Pancreas (tissue), 10 donors: ENCODE data around the gene CELF2. TPM values are rescaled to one million over a fixed set of nuclear protein-coding genes. Genes with fewer than 3 reads are reported as not detected.
"Not testable (repeated sequence)": the region's sequence is repeated elsewhere in the genome, so short reads cannot be mapped to it uniquely, and the experiment has no call there.

Experiments
- ATAC-seq, 4 donors: fragments of 200-7000 bp; cut with Tn5 transposase; one replicate each; pipeline versions ENCODE4 v1.8.0 to v1.9.1; 2020; ENCODE audit warnings: mild to moderate bottlenecking in 4 of 4, moderate library complexity in 4 of 4
- DNase-seq, 6 donors: peaks; one replicate each; pipeline ENCODE4 v3.0.0-alpha.2; 2020
- FAIRE-seq: peaks from 2 replicates; lab custom pipeline; 2012; peaks lifted over from hg19 to GRCh38; lab: Jason Lieb, UNC
- H3K27ac ChIP-seq, 4 donors: fragments of 200-600 bp; sonication (generic); 1 replicate in 3 of 4; 2 replicates in 1 of 4; pipeline versions ENCODE4 v1.5.0 to v1.8.0; 2020
- H3K27me3 ChIP-seq, 4 donors: fragments of 200-600 bp; one replicate each; pipeline ENCODE4 v1.8.0; 2021
- H3K36me3 ChIP-seq, 3 donors: fragments of 200-600 bp; sonication (generic) in 1 of 3; one replicate each; pipeline versions ENCODE4 v1.5.0 to v1.8.0; 2020 to 2021
- H3K4me1 ChIP-seq, 3 donors: fragments of 200-600 bp; one replicate each; pipeline ENCODE4 v1.8.0; 2021
- H3K4me3 ChIP-seq, 4 donors: fragments of 200-600 bp; sonication (generic) in 2 of 4; one replicate each; pipeline versions ENCODE4 v1.5.0 to v1.8.0; 2020 to 2021
- H3K9me3 ChIP-seq, 4 donors: fragments of 200-600 bp; one replicate each; pipeline ENCODE4 v1.8.0; 2021
- WGBS, 2 donors: extraction: QIAGEN DNeasy Blood & Tissue Kit; methylation state at CpG; one replicate each; pipeline ENCODE4 v1.1.7; 2013; 5-methylcytosine and 5-hydroxymethylcytosine counted together
- intact Hi-C, 3 donors: fragments of 100-400 bp; cut with DNase I; formaldehyde crosslinking; loops; one replicate each; pipeline versions ENCODE4 v1.11.1 to v1.14.2; 2022
- polyA plus RNA-seq, 2 donors: library from polyadenylated mRNA; stranded (reverse); fragments of 200-250 nt; gene quantifications; one replicate each; pipeline ENCODE4 v1.2.3, GENCODE V29; 2013
- total RNA-seq, 6 donors: library from RNA; stranded (reverse); fragmentation: NEBNext Ultra II Directional in 4 of 6; extraction: Animal tissue kit (Norgen Biotek cat#: 25700) in 4 of 6; gene quantifications; one replicate each; pipeline versions ENCODE4 v1.2.1 to v1.2.4, GENCODE V29; 2021 to 2023
- TF ChIP-seq, protein P1 (sequence below), 4 donors: fragments of 200-600 bp; sonication (generic) in 3 of 4; IDR thresholded peaks; one replicate each; pipeline versions ENCODE4 v1.5.0 to v1.8.0; 2021; ENCODE audit warnings: antibody characterized with exemption in 4 of 4
- donor health status: healthy with polysubstance abuse.
- donor health status: DM: no; HTN: no; CAD: no; lungs with moderate emphysema.
- donor health status: DM: no; HTN: no; CAD: no.
- donor health status: control.
- donor health status: control.
- donor health status: Bipolar disorder and iron deficiency.
- donor health status: DM: yes; HTN: yes; CAD: no.
- donor health status: DM: no; HTN: no; CAD: no.
- donor health status: DM: no; HTN: no; CAD: no.
- donor health status: DM: yes; HTN: yes; CAD: no.

The CELF2 gene
- total and polyA plus RNA-seq, 8 donors: 1.2 to 11.7 (median 2.2) TPM

DNA sequence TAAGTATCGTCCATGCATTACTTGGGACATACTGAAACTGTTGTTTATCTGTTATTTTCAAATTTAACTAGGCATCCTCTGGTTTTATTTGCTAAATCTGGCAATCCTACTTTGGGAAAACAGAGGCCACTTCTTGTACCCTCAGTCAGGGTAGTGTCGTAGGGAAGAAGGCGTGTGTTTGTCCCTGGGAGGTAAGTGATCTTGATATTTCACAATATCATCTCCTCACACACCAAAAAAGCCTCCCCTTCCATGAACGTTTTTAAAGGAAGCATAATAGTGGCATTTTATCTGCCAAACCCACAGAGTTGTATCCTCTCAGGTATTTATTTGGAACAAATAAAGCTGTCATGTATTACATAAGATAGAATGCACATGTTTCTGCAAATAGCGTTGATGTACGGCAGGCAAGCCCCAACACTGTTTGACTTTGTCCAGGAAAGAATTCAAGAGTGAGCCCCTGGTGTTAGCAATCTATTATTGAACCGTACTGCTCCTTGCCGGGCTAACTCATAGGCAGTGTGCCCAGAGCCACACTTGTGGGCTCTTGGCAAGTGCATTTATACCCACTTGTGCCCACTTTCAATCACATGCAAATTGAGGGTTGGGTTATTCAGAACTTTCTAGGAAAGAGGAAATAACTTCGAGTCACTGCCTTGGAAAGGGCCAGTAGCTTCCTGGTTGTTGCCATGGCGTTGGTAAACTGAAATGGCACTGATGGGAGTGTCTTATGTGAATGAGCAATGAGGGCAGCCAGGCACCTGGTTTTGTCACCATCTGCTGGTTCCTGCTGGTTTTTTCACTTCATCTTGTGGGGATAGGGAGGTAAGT is 327.8 kb downstream of the CELF2 start:
- DNase-seq (no peak), ATAC-seq (peak in 3 of 4 donors; percentile 43 to 61 (median 47)), FAIRE-seq (no peak)
- WGBS, 2 donors: 35 to 41% methylated on average over 10 of the region's 10 CpGs
- intact Hi-C loops: no loop called here
- Histone ChIP-seq H3K36me3 (no peaks in the 10 kb centered on the region), H3K4me1 (no peaks in the 10 kb centered on the region), H3K27ac (no peak overlapping the region), H3K9me3 (no peaks in the 10 kb centered on the region), H3K27me3 (no peaks in the 10 kb centered on the region), H3K4me3 (no peak overlapping the region)
- TF ChIP-seq, protein P1, sequence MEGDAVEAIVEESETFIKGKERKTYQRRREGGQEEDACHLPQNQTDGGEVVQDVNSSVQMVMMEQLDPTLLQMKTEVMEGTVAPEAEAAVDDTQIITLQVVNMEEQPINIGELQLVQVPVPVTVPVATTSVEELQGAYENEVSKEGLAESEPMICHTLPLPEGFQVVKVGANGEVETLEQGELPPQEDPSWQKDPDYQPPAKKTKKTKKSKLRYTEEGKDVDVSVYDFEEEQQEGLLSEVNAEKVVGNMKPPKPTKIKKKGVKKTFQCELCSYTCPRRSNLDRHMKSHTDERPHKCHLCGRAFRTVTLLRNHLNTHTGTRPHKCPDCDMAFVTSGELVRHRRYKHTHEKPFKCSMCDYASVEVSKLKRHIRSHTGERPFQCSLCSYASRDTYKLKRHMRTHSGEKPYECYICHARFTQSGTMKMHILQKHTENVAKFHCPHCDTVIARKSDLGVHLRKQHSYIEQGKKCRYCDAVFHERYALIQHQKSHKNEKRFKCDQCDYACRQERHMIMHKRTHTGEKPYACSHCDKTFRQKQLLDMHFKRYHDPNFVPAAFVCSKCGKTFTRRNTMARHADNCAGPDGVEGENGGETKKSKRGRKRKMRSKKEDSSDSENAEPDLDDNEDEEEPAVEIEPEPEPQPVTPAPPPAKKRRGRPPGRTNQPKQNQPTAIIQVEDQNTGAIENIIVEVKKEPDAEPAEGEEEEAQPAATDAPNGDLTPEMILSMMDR (IDR thresholded peaks at IDR 0.05): no peak

DNA sequence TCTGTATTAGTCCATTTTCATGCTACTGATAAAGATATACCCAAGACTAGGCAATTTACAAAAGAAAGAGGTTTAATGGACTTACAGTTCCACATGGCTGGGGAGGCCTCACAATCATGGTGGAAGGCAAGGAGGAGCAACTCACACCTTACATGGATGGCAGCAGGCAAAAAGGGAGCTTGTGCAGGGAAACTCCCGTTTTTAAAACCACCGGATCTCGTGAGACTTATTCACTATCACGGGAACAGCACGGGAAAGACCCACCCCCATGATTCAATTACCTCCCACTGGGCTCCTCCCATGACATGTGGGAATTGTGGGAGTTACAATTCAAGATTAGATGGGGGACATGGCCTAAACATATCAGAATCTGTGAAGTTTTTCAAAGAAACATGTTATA is 329.9 kb downstream of the CELF2 start:
- H3K36me3 ChIP-seq, FAIRE-seq, H3K4me1 ChIP-seq, H3K4me3 ChIP-seq, H3K9me3 ChIP-seq, H3K27ac ChIP-seq, ATAC-seq, H3K27me3 ChIP-seq, intact Hi-C loops, DNase-seq: not testable (repeated sequence)
- 77 to 81% methylated on average over 5 of the region's 5 CpGs for WGBS, 2 donors

DNA sequence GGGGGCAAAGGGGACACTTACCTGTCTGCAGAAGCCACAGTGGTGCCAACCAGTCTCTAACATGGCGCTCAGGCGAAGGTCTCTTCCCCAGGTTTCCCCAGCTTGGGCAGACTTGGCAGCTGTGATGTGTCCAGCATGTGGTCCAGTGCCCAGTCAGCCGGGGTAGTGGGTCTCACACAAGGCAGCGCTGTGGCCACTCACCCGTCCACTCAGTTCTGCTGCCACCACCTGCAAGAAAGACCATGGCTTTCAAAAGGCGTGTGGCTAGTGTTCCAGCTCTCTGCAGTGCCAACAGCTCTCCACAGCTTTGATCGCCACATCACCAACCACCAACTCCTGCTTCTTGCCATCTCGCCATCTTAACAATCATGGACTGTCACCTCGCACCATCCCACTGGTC is 334.1 kb downstream of the CELF2 start:
- no peak for FAIRE-seq
- H3K9me3 ChIP-seq: no peaks in the 10 kb centered on the region
- no peak for DNase-seq
- H3K27ac ChIP-seq: no peak overlapping the region
- no peaks in the 10 kb centered on the region for H3K27me3 ChIP-seq
- no peaks in the 10 kb centered on the region for H3K36me3 ChIP-seq
- ATAC-seq: no peak
- TF ChIP-seq, protein P1 (IDR thresholded peaks at IDR 0.05): no peak
- H3K4me3 ChIP-seq: no peak overlapping the region
- WGBS, 2 donors: 77 to 88% methylated on average over 9 of the region's 9 CpGs
- intact Hi-C loops: no loop called here
- H3K4me1 ChIP-seq: no peaks in the 10 kb centered on the region

DNA sequence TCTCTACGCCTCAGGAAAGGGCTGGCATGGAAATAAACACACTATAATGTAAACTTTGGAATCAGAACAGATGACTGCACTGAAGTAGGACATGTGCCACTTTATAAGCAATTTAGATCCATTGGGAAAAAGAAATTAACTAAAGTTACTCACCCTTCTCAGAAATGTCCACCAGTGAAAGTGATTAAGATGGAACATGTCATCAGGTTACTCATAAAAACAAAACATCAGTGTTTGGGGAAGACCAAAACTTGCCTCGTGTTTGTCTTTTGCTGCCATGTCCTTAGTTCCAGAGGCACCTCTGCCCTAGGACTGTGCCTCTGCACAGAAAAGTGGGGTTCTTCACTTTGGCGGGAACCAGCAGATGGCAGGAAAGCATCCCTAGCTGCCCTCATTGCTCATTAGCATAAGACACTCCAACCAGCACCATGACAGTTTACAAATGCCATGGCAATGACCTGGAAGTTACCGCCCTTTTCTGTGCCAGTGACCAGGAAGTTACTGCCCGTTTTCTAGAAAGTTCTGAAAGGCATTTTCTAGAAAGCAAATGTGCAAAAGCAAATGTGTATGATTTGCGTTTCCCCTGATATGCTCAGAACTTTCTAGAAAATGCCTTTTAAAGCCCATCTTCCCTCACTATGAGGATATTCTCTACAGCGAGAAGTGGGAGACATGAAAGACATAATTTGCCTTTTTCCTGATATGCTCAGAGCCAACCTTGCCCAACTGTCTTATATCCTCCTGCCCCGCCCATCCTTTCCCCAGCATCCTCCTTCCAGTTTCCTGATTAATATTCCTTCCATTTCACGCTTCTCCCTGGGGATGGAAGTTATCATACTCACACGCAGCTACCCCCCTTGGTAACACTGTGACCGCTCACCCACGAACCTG is 335.6 kb downstream of the CELF2 start:
- Histone ChIP-seq H3K4me3 (no peak overlapping the region), H3K9me3 (no peaks in the 10 kb centered on the region), H3K4me1 (no peaks in the 10 kb centered on the region), H3K27ac (no peak overlapping the region), H3K27me3 (no peaks in the 10 kb centered on the region), H3K36me3 (no peaks in the 10 kb centered on the region)
- ATAC-seq: no peak
- TF ChIP-seq, protein P1 (IDR thresholded peaks at IDR 0.05): no peak
- intact Hi-C loops: no loop called here
- WGBS, 2 donors: 72 to 78% methylated on average over 12 of the region's 12 CpGs
- DNase-seq: no peak
- FAIRE-seq: no peak

DNA sequence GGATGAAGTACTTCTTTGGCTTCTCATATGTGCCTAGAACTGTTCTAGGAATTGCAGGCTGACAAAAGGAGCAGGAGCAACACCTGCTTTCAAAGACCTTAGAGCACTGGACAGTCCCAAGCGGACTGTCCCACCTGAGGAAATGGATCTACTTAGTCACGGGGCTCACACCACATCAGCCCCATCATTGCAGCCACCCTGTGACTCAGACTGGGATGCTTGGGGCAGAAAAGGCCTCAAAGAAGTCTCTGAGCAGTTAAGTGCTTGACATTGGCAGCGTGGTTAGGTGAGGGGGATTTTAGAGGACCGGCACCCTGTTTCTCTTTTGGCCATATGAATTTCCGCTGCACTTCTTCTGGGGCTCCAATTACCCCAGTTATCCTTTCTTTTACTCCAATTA is 337.2 kb downstream of the CELF2 start:
- FAIRE-seq (no peak), ATAC-seq (no peak), DNase-seq (no peak)
- Histone ChIP-seq H3K9me3 (no peaks in the 10 kb centered on the region), H3K36me3 (no peaks in the 10 kb centered on the region), H3K27ac (no peak overlapping the region), H3K27me3 (no peaks in the 10 kb centered on the region), H3K4me1 (no peaks in the 10 kb centered on the region), H3K4me3 (no peak overlapping the region)
- TF ChIP-seq, protein P1 (IDR thresholded peaks at IDR 0.05): no peak
- WGBS, 2 donors: 84% methylated on average over 5 of the region's 5 CpGs
- intact Hi-C loops: no loop called here
